Trophoblast cell (in vitro differentiated cells and primary cell): ENCODE measurements around the gene CTDSP2.

Source experiments
- DNase-seq, 2 donors: peaks; one replicate each; pipeline ENCODE4 v3.0.0-alpha.2; 2016
- H2AFZ ChIP-seq: 2 replicates; pipeline ENCODE4 v1.6.1; 2013; ENCODE audit warnings: low read length, moderate library complexity, mild to moderate bottlenecking; ENCODE audit not compliant: insufficient read depth, poor library complexity
- H2AK5ac ChIP-seq: 2 replicates; pipeline ENCODE4 v1.6.1; 2013; ENCODE audit warnings: mild to moderate bottlenecking, low read length
- H2BK120ac ChIP-seq: 2 replicates; pipeline ENCODE4 v1.6.1; 2013; ENCODE audit warnings: low read length, mild to moderate bottlenecking, moderate library complexity; ENCODE audit not compliant: insufficient read depth, poor library complexity
- H2BK12ac ChIP-seq: 2 replicates; pipeline ENCODE4 v1.6.1; 2013; ENCODE audit warnings: mild to moderate bottlenecking, low read length, moderate library complexity
- H2BK5ac ChIP-seq: 2 replicates; pipeline ENCODE4 v1.6.1; 2013; ENCODE audit warnings: low read length, low read depth, moderate library complexity, mild to moderate bottlenecking; ENCODE audit not compliant: poor library complexity
- H3K14ac ChIP-seq: 2 replicates; pipeline ENCODE4 v1.6.1; 2013; ENCODE audit warnings: mild to moderate bottlenecking, low read length
- H3K18ac ChIP-seq: 2 replicates; pipeline ENCODE4 v1.6.1; 2013; ENCODE audit warnings: mild to moderate bottlenecking, low read length
- H3K23ac ChIP-seq: 2 replicates; pipeline ENCODE4 v1.6.1; 2013; ENCODE audit warnings: low read length
- H3K27ac ChIP-seq: 2 replicates; pipeline ENCODE4 v1.5.1; 2013; ENCODE audit warnings: low read depth, mild to moderate bottlenecking, inconsistent platforms, low read length, moderate library complexity
- H3K27me3 ChIP-seq: 2 replicates; pipeline ENCODE4 v1.6.1; 2013; ENCODE audit warnings: inconsistent platforms, mild to moderate bottlenecking, low read length, moderate library complexity; ENCODE audit not compliant: insufficient read depth
- H3K36me3 ChIP-seq, 2 experiments: 1 replicate in 1 of 2; 2 replicates in 1 of 2; pipeline ENCODE4 v1.6.1; 2013; ENCODE audit warnings: low read length in 2 of 2, mild to moderate bottlenecking in 2 of 2, moderate library complexity in 1 of 2; ENCODE audit not compliant: insufficient read depth in 2 of 2, control insufficient read depth in 1 of 2
- H3K4ac ChIP-seq: 2 replicates; pipeline ENCODE4 v1.6.1; 2013; ENCODE audit warnings: low read depth, mild to moderate bottlenecking, low read length, moderate library complexity
- H3K4me1 ChIP-seq, 2 experiments: 1 replicate in 1 of 2; 2 replicates in 1 of 2; pipeline ENCODE4 v1.6.1; 2013; ENCODE audit warnings: low read length in 2 of 2, mild to moderate bottlenecking in 2 of 2, moderate library complexity in 1 of 2; ENCODE audit not compliant: insufficient read depth in 2 of 2, control insufficient read depth in 1 of 2
- H3K4me2 ChIP-seq: 2 replicates; pipeline ENCODE4 v1.6.1; 2013; ENCODE audit warnings: inconsistent platforms, mild to moderate bottlenecking, low read length, moderate library complexity
- H3K4me3 ChIP-seq: 2 replicates; pipeline ENCODE4 v1.5.1; 2013; ENCODE audit warnings: mild to moderate bottlenecking, low read depth, low read length, inconsistent platforms
- H3K79me1 ChIP-seq: one replicate; pipeline ENCODE4 v1.6.1; 2013; ENCODE audit warnings: low read length
- H3K79me2 ChIP-seq: 2 replicates; pipeline ENCODE4 v1.6.1; 2013; ENCODE audit warnings: low read length, mild to moderate bottlenecking; ENCODE audit not compliant: control insufficient read depth, insufficient read depth, poor library complexity
- H3K9ac ChIP-seq: 2 replicates; pipeline ENCODE4 v1.6.1; 2013; ENCODE audit warnings: mild to moderate bottlenecking, low read length
- H3K9me3 ChIP-seq: 2 replicates; pipeline ENCODE4 v1.6.1; 2013; ENCODE audit warnings: low read depth, mild to moderate bottlenecking, control low read depth, inconsistent platforms, low read length; ENCODE audit not compliant: insufficient read depth
- H4K12ac ChIP-seq: 2 replicates; pipeline ENCODE4 v1.6.1; 2013; ENCODE audit warnings: low read depth, mild to moderate bottlenecking, low read length, moderate library complexity
- H4K8ac ChIP-seq: 2 replicates; pipeline ENCODE4 v1.6.1; 2013; ENCODE audit warnings: low read depth, mild to moderate bottlenecking, low read length, moderate library complexity
- H4K91ac ChIP-seq: one replicate; pipeline ENCODE4 v1.6.1; 2013; ENCODE audit warnings: low read depth, mild to moderate bottlenecking, low read length, moderate library complexity
- WGBS: extraction: QIAGEN DNeasy Blood & Tissue Kit; methylation state at CpG from one replicate; pipeline ENCODE4 v1.1.7; 2013; ENCODE audit warnings: missing lambda C conversion rate; ENCODE audit not compliant: insufficient read length, insufficient coverage; ENCODE audit errors: extremely low coverage; 5-methylcytosine and 5-hydroxymethylcytosine counted together

CTDSP2 gene

GRCh38 chr12:57772429-57773322 is 73.9 kb downstream of the CTDSP2 start, which contains the start of gene EEF1AKMT3:
Gene EEF1AKMT3, plus strand, starts transcription at chr12:57772614. Its CDS starts 111 bp downstream, at chr12:57772725.
- H3K4ac ChIP-seq = peak within 1 kb of the TSS; percentile 52
- WGBS = no CpG with 5 or more reads among the region's 67 CpGs
- H3K9me3 ChIP-seq = no peaks in the 10 kb centered on the region

GRCh38 chr12:57771873-57772428 is 74.6 kb downstream of the CTDSP2 start, which contains the start of gene METTL1:
Gene METTL1, minus strand, starts transcription at chr12:57772105. Its CDS starts 22 bp downstream, at chr12:57772083.
- Histone ChIP-seq H3K79me2 (peaks cover 7% of the 10 kb centered on the region), H4K91ac (peak within 1 kb of the TSS; percentile 82), H4K12ac (peak within 1 kb of the TSS; percentile 95), H3K9ac (peak within 1 kb of the TSS; percentile 88), H3K14ac (peak within 1 kb of the TSS; percentile 91), H2BK12ac (no peak within 1 kb of the TSS), H2BK120ac (peak within 1 kb of the TSS; percentile 84), H3K27me3 (peaks cover 5% of the 10 kb centered on the region), H3K4me1 (peaks cover 2 to 8% of the 10 kb centered on the region in 2 experiments), H3K36me3 (peaks cover 12 to 13% of the 10 kb centered on the region in 2 experiments), H3K27ac (peak within 1 kb of the TSS; percentile 59), H3K4me3 (peak within 1 kb of the TSS; percentile 90), H2BK5ac (peak within 1 kb of the TSS; percentile 58), H4K8ac (peak within 1 kb of the TSS; percentile 95), H2AFZ (peak within 1 kb of the TSS; percentile 84), H3K9me3 (no peaks in the 10 kb centered on the region), H3K4ac (peak within 1 kb of the TSS; percentile 52), H2AK5ac (no peak within 1 kb of the TSS), H3K18ac (peak within 1 kb of the TSS; percentile 23), H3K23ac (no peak within 1 kb of the TSS), H3K4me2 (peak within 1 kb of the TSS; percentile 73), H3K79me1 (peaks cover 11% of the 10 kb centered on the region)
- peak; percentile 97 for DNase-seq
- WGBS = no CpG with 5 or more reads among the region's 28 CpGs

More at GRCh38 chr12:57772429-57773322, 73.9 kb downstream of the CTDSP2 start, which contains the start of gene EEF1AKMT3:
- Histone ChIP-seq H2BK120ac (peak within 1 kb of the TSS; percentile 84), H3K14ac (peak within 1 kb of the TSS; percentile 91), H3K4me1 (peaks cover 2 to 8% of the 10 kb centered on the region in 2 experiments), H3K36me3 (peaks cover 12 to 13% of the 10 kb centered on the region in 2 experiments), H4K91ac (peak within 1 kb of the TSS; percentile 82), H3K79me2 (peaks cover 7% of the 10 kb centered on the region), H2AFZ (peak within 1 kb of the TSS; percentile 84), H3K4me3 (peak within 1 kb of the TSS; percentile 90), H3K18ac (peak within 1 kb of the TSS; percentile 23), H2AK5ac (no peak within 1 kb of the TSS), H3K23ac (no peak within 1 kb of the TSS), H3K4me2 (peak within 1 kb of the TSS; percentile 73), H3K27ac (peak within 1 kb of the TSS; percentile 59), H3K79me1 (peaks cover 11% of the 10 kb centered on the region), H3K27me3 (no peaks in the 10 kb centered on the region), H4K12ac (peak within 1 kb of the TSS; percentile 95), H2BK12ac (no peak within 1 kb of the TSS), H4K8ac (peak within 1 kb of the TSS; percentile 95), H3K9ac (peak within 1 kb of the TSS; percentile 88), H2BK5ac (peak within 1 kb of the TSS; percentile 58)
- peak in 1 of 2 donors; percentile 65 for DNase-seq

- Histone ChIP-seq H3K9ac (peak overlapping the region; percentile 88), H2BK120ac (no peak overlapping the region), H3K79me2 (peaks cover 7% of the 10 kb centered on the region), H4K8ac (peak overlapping the region; percentile 70), H4K91ac (no peak overlapping the region), H3K79me1 (peaks cover 11% of the 10 kb centered on the region), H3K4me3 (peak overlapping the region; percentile 90), H2AFZ (peak overlapping the region; percentile 33), H3K36me3 (peaks cover 12 to 13% of the 10 kb centered on the region in 2 experiments), H2BK12ac (no peak overlapping the region), H4K12ac (no peak overlapping the region), H2AK5ac (no peak overlapping the region), H3K4me2 (peak overlapping the region; percentile 73), H3K23ac (no peak overlapping the region), H3K27me3 (peaks cover 11% of the 10 kb centered on the region), H3K18ac (no peak overlapping the region), H3K27ac (no peak overlapping the region), H3K9me3 (no peaks in the 10 kb centered on the region), H3K14ac (no peak overlapping the region), H2BK5ac (no peak overlapping the region), H3K4ac (no peak overlapping the region), H3K4me1 (peaks cover 6 to 12% of the 10 kb centered on the region in 2 experiments)
- no CpG with 5 or more reads among the region's 16 CpGs for WGBS
- DNase-seq = peak; percentile 53 to 75
Measured at GRCh38 chr12:57771236-57771872, 75.2 kb downstream of the CTDSP2 start.

- no CpG with 5 or more reads among the region's 4 CpGs for WGBS
Measured at GRCh38 chr12:57770734-57771133, 75.8 kb downstream of the CTDSP2 start.

More at GRCh38 chr12:57770734-57771133, 75.8 kb downstream of the CTDSP2 start:
- H3K4me1 ChIP-seq = peaks cover 9 to 17% of the 10 kb centered on the region in 2 experiments
- peaks cover 11% of the 10 kb centered on the region for H3K79me1 ChIP-seq
- H3K9ac ChIP-seq = no peak overlapping the region
- H2AFZ ChIP-seq = no peak overlapping the region
- no peak overlapping the region for H3K4me3 ChIP-seq
- no peak overlapping the region for H4K8ac ChIP-seq
- peaks cover 18% of the 10 kb centered on the region for H3K27me3 ChIP-seq
- no peak for DNase-seq
- H2BK5ac ChIP-seq = no peak overlapping the region
- no peak overlapping the region for H4K12ac ChIP-seq
- H3K27ac ChIP-seq = no peak overlapping the region
- no peak overlapping the region for H2BK12ac ChIP-seq
- H3K36me3 ChIP-seq = peaks cover 12 to 13% of the 10 kb centered on the region in 2 experiments
- no peak overlapping the region for H3K4ac ChIP-seq
- no peak overlapping the region for H2BK120ac ChIP-seq
- H3K14ac ChIP-seq = no peak overlapping the region
- H4K91ac ChIP-seq = no peak overlapping the region
- no peak overlapping the region for H3K18ac ChIP-seq
- H3K23ac ChIP-seq = no peak overlapping the region
- H3K9me3 ChIP-seq = peaks cover 2% of the 10 kb centered on the region
- H3K4me2 ChIP-seq = no peak overlapping the region
- no peak overlapping the region for H2AK5ac ChIP-seq
- H3K79me2 ChIP-seq = peaks cover 7% of the 10 kb centered on the region
